A673 (cell line): ENCODE measurements around the gene HS3ST3A1.

Experiments
- CTCF ChIP-seq: fragments of 300-800, 200-600 bp; sonication (generic); conservative IDR thresholded peaks from 2 replicates; pipeline ENCODE4 v1.5.1; 2017; ENCODE audit warnings: low read depth, mild to moderate bottlenecking, antibody characterized with exemption, low read length, moderate library complexity, mixed read lengths
- EZH2 ChIP-seq: fragments of 200-600 bp; sonication (generic); IDR thresholded peaks from 2 replicates; pipeline ENCODE4 v1.6.1; 2017; ENCODE audit warnings: borderline replicate concordance, low read depth, mild to moderate bottlenecking, mixed read lengths, antibody characterized with exemption, low read length; ENCODE audit not compliant: poor library complexity, severe bottlenecking

- TF ChIP-seq CTCF (no peak), EZH2 (no peak)
Observed at GRCh38 chr17:13476720-13477119, 125.0 kb downstream of the HS3ST3A1 start.
